GM20000 (cell line): ENCODE results near the gene PRKAR1B.
"Not testable (repeated sequence)": the region's sequence is repeated elsewhere in the genome, so short reads cannot be mapped to it uniquely, and the experiment has no call there.

Source experiments
- DNase-seq: peaks from one replicate; pipeline ENCODE4 v3.0.0; 2012; ENCODE audit warnings: low spot score
- CTCF ChIP-seq: IDR thresholded peaks from 2 replicates; pipeline ENCODE4 v1.5.1; 2012; ENCODE audit warnings: mild to moderate bottlenecking, control low read depth; ENCODE audit errors: extremely low read depth, missing control alignments

The PRKAR1B gene

GRCh38 chr7:756928-757560 is 30.0 kb upstream of the PRKAR1B start:
- no peak for DNase-seq
- no peak for TF ChIP-seq CTCF

- DNase-seq: no peak
- TF ChIP-seq CTCF: no peak
Observed at GRCh38 chr7:756231-756927, 29.3 kb upstream of the PRKAR1B start.

- TF ChIP-seq CTCF: no peak
Observed at GRCh38 chr7:755413-755805, 28.3 kb upstream of the PRKAR1B start.

GRCh38 chr7:754531-755412 is 27.7 kb upstream of the PRKAR1B start:
- TF ChIP-seq CTCF: no peak
- no peak for DNase-seq

More at GRCh38 chr7:755413-755805, 28.3 kb upstream of the PRKAR1B start:
- no peak for DNase-seq

- no peak for TF ChIP-seq CTCF
- no peak for DNase-seq
Observed at GRCh38 chr7:753190-753589, 26.1 kb upstream of the PRKAR1B start.

GRCh38 chr7:752256-752655 is 25.2 kb upstream of the PRKAR1B start:
- not testable (repeated sequence) for DNase-seq

GRCh38 chr7:751826-752225 is 24.7 kb upstream of the PRKAR1B start:
- no peak for TF ChIP-seq CTCF
- DNase-seq: no peak
